LoVo (cell line): ENCODE data around the gene CHST8.
"Not testable (repeated sequence)": the region's sequence is repeated elsewhere in the genome, so short reads cannot be mapped to it uniquely, and the experiment has no call there.

Experiments used
- DNase-seq: peaks from one replicate; pipeline ENCODE4 v3.0.0-alpha.2; 2016; ENCODE audit warnings: low spot score

Gene CHST8, protein sequence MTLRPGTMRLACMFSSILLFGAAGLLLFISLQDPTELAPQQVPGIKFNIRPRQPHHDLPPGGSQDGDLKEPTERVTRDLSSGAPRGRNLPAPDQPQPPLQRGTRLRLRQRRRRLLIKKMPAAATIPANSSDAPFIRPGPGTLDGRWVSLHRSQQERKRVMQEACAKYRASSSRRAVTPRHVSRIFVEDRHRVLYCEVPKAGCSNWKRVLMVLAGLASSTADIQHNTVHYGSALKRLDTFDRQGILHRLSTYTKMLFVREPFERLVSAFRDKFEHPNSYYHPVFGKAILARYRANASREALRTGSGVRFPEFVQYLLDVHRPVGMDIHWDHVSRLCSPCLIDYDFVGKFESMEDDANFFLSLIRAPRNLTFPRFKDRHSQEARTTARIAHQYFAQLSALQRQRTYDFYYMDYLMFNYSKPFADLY

DNA sequence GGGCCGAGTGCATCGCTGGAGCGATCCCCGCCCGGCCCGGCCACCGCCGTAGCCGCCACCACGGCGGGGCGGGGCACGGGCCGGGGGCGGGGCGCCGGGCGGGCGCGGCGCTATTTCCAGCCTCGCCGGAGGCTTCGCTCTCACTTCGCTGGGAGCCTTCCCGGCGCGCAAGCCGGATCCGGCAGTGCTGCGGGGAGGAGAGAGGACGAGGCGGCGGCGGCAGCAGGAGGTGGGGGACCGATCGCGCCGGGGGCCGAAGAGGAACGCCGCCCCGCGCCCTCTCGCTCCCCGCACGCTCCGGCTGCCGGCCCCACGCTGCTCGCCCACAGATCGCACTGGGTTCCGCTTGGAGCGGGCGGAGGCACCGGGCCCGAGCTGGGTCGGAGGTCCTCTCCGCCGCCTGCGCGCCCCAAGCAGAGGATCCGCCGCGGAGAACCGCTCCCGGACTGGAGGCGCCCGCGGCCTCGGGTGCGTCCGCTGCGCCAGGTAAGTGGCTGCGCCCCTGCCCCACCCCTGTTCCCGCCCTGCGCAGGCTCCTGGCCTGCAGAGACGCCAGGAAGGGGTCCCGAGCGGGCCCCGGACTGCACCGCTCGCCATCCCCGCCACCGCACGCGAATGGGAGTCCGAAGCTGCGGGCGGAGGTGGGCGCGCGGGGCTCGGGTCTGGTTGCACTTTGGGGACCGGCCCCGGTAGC is at the start of gene CHST8:
TSS of gene CHST8 (plus strand) at position 143 of the 694 bp plus-strand sequence. CDS start 67,309 bp downstream, outside the sequence.
- DNase-seq: no peak

DNA sequence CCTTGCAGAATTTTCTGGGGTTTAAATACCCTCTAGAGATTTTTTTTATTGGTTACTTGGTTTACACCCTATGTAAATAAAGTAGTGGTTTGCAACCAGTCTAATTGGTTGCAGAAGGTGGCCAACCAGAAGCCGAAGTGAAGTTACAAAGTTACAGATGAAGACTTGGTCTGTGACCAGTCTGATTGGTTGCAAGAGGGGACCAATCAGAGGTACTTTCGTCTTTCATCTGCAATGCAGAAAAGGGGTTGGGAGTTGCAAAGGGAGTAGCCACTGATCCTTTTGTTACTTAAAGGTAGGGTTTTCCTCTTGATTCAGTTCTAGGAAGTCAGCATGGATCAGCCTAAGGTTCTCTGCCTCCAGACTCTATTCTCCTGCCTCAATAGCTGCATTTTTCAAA is 48.8 kb upstream of the CHST8 start:
- no peak for DNase-seq

DNA sequence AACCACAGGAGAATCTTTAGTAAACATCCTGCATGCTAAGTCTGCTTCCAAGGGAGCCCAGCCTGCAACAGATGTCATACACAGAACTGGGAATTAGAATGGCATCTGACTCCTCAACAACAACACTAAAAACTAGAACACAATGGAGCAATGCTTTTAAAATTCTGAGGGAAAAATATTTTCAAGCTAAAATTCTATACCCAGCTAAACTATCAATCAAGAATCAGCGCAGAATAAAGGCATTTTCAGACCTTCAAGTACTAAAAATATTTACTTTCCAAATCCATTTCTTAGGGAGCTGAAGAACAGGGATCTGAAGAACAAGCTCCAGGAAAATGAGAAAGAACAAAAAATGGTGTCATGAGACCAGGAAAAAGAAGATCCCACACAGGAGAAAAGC is 46.9 kb upstream of the CHST8 start:
- no peak for DNase-seq

DNA sequence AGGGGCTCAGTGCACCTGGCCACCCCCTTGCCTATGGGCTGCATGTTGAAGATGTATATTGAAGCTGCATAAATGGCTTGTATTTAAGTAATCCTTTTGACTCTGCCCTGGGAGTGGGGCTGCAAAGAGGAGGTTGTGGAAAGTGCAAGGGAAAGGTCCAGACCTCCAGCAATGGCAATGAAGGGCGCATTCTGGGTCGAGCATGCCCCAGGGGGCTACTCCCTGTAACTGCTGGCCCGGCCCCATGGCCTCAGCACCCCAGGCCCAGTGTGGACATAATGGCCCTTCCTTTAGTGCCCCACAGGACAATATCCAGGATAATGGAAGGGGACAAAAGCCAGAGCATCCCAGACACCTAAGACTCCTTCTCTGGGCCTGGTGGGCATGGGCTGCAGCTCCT is 43.1 kb upstream of the CHST8 start:
- DNase-seq: no peak

DNA sequence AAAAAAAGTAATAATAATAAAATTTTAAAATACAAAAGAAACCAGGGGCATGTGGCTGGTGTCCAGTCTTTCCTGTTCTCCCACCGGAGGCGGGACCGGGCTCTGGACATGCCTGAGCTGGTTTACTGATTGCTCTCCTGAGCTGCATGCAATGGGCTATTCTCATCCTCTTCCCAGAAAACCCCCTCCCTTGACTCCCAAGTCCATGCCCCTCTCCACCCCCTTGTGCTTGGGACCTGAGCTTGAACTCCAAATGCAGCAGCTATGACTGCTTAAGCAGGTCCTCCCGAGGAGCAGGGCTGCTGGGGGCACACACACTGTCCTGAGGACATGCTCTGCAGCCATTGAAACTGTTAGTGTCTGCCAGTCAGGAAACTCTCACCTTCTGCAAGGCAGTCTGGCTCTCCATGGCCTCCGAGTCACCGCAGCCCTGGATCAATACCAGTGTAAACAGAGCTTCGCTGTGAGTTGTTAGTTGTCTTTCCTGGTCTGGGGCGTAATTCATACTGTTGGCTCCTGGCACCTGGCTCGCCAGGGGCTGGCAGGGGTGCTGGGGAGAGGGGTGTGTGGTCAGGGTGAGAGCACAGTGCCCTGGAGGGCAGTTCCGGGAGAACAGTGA is 41.6 kb upstream of the CHST8 start:
- DNase-seq: no peak

DNA sequence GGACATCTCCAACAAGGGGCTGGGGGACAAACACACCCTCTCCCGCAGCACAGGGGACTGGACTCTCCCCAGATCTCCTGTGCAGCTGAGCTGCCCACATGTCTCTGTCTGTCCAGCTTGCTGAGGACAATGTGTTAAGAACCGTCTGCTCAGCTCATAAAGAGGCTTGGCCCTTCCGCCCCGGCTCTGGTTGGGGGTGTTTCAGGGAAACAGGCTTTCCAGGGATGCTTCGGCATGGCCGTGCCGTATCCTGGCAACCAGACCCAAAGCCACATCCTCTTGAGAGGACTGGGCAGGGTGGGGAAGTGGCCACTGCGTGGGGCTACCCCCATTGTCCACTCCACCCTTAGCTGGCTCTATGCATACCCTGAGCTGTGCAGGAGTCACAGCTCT is 41.1 kb upstream of the CHST8 start:
- DNase-seq: no peak

DNA sequence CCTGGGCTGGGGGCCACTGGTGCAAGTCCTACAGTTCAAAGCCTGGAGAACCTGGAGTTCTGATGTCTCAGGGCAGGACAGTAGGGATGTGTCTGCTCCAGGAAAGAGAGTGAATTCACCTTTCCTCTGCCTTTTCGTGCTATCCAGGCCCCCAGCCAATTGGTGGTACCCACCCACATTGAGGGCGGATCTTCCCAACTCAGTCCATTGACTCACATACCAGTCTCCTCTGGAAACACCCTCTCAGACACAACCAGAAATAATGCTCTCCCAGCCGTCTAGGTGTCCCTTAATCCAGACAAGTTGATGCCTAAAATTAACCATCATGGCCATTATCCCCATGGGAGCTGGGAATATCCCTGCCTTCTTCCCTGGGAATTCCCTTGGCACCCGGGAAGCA is 38.8 kb upstream of the CHST8 start:
- no peak for DNase-seq

DNA sequence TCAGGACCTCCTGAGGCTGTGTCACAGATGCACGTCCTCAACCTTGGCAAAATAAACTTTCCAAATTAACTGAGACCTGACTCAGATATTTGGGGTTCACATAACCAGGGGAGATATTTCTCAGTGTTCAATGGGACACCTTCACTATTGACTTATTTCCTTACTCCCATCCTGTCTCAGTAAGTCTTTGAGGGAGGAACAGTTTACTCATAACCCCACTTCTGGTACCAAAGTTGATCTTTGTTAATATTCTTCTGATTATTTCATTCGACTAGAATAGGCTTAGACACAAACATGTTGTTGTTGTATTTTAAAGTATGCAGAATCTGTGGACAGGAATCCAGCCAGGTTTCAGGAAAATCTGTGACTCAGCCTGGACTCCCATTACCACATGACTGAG is 34.6 kb upstream of the CHST8 start:
- no peak for DNase-seq

DNA sequence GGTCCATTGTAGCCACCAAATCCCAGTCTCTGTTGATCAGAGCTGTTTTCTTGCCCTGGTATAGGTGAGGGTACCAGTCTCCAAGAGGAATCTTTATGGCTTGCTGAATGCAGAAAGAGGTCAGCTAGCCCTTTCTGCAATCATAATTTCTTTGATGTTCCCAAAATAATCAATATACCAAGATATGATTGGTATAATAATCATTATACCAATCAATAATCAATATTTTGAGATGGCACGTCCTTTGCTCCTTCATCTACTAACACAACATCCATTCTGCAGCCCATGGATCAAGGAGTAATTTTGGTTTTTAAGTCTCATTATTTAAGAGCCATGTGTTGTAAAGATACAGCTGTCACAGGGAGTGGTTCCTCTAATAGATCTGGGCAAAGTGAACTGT is 31.5 kb upstream of the CHST8 start:
- DNase-seq: no peak

DNA sequence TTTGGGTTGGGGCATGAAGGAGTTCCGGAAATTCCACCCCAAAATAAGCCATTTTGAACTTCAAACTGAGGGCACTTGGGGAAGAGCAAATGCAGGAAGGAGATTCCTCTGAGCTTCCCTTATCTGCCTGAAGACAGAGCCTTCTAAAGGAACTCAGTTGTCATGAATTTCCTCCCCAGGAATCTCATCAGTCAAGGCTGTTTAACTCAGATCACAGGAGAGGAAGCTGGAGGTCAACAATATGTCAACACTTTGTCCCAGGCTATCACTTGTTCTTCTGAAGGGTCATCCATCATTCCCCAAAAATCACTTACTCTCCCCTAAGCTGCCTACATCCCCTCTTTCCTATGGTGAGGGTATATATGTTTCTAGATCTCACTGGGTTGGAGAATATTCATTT is 26.0 kb upstream of the CHST8 start:
- DNase-seq: no peak

DNA sequence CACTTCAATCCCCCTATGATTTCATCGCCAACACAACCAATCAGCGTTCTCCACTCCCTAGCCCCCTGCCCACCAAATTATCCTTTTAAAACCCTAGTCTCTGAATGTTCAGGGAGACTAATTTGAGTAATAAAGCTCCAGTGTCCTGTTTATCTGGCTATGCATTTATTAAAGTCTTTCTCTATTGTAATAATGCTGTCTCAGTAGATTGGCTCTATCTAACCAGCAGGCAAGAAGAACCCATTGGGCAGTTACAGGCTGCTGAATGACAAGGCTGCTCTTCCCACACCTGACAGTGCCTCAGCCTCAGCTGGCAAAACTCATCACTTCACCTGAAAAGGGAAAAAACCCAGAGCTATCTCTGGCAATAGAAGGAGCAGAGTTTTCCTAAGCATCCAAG is 20.2 kb upstream of the CHST8 start:
- no peak for DNase-seq

DNA sequence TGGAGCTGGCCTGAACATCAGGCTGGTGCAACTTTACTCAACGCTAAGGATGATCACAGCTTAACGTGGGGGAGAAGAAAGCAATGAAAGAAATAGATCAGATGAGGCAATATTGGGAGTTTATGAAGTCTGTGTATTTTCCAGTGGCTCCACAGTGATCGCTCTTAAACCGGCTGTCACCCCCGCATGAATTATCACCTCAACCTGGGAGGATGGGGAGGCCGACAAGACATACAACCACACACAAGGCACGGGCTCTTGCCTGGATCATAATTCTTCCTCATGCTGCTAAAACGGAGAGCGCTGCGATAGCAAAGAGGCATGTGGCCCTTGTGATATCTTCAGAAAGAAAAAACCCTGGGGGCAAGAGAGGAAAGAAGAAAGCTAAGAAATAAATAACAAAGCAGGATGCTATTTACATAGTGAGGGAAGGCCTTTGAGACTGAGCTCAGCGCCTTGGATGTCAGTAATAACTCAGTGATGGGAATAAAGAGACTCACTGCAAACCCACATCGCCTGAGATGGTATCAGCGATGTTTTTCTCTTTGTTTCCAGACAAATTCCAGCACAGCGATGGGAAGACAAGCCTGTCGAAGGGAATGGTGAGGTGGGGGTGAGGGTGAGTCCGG is 19.1 kb upstream of the CHST8 start:
- DNase-seq: no peak

DNA sequence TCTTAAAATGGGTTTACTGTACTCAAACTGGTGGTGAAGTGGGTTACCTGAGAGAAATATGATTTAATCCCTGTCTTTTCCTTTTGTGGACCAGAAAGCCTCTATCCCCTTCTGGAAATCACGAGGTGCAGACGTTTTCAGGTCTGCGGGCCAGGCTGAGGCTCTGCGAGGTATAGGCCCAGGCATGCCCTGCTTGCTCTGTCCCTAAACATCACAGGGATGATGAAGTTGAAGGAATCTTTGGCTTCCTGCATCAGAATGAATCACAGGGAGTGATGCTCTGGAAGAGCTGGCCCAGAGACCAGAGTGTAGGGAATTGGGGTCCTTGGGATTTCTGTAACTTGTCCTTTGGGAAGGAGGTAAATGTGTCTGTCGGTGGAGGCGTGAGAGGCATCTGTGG is 18.4 kb upstream of the CHST8 start:
- DNase-seq: no peak

DNA sequence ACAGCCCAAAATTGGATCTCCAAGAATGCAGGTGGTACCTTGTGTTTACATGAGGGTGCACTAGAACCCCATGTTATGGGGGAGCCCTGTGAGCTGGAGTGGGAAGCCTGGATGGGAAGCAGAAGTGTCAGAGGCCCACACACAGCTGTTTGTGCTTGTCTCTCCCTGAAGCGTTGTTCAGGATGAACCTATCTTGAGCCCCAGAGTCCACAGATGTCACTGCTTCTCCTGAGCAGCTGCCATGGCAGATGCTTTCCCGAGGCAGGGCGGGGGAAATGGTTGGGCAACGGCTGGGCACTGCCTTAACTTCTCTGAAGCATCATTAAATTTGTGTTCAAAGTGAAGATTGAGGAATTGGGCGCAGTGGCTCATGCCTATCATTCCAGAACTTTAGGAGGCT is 17.1 kb upstream of the CHST8 start:
- no peak for DNase-seq

DNA sequence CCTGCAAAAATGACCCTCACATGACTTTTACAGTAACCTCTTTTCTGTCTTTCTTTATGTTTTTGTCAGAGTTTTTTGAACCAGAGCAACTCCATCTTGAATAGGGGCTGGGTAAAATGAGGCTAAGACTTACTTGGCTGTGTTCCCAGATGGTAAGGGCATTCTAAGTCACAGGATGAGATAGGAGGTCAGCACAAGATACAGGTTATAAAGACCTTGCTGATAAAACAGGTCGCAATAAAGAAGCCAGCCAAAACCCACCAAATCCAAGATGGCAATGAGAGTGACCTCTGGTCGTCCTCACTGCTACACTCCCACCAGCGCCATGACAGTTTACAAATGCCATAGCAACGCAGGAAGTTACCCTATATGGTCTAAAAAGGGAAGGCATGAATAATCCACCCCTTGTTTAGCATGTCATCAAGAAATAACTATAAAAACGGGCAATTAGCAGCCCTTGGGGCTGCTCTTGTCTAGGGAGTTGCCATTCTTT is 15.9 kb upstream of the CHST8 start:
- DNase-seq: not testable (repeated sequence)

DNA sequence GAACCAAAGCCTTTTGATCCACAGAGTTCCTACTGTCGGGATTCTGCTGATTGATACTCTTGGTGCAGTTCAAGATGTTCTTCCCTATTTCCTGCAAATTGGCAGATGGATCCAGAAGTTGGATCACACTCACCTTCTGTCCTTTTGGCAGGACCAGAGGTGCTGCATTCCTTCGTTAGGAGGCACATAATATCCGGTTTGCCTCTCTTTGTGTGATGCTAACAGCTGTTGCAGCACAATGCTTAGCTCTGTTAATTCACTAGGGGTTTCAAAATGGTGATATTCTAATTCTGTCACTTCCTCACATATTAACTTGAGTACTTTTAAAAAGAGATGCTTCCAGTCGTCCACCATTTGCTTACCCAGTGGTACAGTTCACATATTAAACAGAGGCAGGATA is 15.2 kb upstream of the CHST8 start:
- no peak for DNase-seq

DNA sequence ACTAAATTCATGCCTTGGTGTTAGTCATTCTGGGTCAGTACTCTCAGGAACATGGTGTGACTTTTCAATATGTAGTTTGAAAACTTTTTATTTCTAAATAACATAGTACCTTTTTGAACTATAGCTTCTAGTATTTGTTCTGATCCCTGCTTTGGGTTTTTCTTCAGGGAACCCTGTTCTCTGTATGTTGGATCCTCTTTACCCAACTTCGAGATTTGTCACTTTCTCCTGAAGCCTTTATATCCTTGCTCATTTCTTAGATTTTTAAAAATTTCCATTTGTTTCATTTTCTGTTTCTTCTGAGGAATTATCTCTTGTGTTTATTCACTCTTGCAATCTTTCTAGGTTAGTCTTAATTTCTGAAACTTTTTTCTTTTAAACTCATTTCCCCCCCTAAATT is 12.4 kb upstream of the CHST8 start:
- no peak for DNase-seq

DNA sequence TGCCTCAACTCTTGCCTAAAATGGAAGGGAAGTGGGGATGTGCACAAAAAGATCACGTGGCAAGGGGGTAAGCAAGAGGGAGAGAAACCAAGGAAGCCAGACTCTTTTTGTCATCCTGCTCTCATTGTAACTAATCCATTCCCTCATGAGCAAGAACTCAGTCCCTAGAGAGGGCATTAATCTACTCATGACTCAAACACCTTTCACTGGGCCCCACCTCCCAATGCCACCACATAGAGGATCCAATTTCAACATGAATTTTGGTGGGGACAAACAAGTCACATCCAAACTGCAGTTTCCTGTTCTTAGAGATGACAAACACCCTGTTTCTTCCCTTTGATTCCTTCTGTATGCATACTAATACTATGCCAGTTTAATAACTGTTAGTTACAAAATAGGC is 11.2 kb upstream of the CHST8 start:
- DNase-seq: no peak

DNA sequence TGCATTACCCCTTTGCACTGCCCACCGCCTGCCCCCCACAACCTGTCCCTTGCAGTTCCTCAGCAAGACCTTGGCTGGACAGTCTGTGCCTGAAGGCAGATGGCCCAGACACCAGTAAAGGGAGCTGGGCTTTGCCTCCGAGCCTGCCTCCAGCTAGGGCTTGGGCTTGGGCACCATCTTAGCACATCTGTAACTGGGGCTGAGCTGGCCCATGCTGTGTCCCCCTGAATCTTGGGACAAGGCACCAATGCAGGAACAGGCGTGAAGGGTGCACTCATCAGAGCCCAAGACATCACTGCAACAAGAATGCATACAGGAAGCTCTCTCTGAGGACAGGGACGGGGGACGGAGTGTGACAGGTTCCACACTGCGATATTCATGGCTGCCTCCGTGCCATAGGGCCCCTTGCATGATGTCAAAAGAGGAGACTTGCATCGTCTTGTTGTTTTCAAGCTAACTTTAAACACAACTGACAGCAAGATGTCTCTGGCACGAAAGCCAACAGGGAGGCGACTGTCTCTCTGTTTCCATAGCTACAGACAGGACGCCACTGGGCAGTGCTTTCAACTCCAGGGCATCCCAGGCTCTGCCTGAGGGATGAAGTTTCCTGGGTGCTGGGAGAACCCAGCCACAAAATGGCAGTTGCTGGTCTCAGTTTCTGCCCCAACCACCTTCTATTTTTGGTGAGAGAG is 8.7 kb upstream of the CHST8 start:
- DNase-seq: no peak

DNA sequence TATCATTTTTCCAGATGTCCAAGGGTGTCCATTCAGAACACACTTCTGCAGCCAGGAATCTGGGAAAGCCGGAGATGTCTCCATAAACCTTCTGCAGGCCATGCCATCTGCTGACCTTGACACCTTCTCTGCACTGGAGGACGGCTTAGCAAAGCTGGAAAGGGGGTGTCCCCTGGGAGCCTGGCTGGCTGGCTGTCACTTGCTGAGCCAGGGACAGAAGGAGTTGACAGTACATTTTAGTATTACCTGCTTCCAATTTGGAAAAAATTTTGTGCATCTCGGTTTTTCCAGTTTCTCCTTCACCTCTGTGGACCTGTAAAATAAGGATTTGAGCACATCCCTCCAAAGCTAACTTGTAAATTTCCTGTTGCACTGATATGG is 8.1 kb upstream of the CHST8 start:
- no peak for DNase-seq

DNA sequence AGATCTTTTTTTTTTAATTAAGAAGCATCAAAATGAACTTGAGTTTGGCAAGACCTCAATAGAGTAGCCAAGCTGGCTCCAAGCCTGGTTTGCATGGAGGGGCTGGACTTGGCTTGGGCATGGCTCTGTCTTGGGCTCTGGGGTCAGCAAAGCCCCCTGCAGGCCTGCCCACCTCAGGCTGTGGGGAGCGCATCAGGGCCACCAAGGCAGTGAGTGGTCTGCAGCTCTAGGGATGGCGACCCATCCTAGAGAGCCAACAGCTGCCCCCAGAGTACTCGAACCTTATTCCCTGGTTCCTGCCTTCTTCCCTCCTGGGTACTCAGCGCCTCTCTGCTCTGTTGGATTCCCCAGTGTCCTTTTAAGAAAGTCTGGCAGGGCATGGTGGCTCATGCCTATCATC is 5.4 kb upstream of the CHST8 start:
- no peak for DNase-seq

DNA sequence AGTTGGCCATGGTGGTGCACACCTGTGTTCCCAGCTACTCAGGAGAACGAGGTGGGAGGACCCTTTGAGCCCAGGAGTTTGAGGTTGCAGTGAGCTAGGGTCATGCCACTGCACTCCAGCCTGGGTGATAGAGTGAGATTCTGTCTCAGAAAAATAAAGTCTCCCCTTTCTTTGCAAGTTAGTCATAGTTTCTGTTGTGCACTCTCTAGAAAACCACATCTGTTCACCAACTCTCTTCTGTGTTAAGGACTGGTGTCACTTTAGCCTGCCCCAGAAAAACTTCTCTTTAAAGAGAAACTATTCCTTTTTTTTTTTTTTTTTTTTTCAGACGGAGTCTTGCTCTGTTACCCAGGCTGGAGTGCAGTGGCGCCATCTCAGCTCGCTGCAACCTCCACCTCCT is 4.9 kb upstream of the CHST8 start:
- DNase-seq: no peak
